H1 (cell line): Measurements from ENCODE around the gene ACP4. TPM values are rescaled to one million over a fixed set of nuclear protein-coding genes. Genes with fewer than 3 reads are reported as not detected.
"Not testable (repeated sequence)": the region's sequence is repeated elsewhere in the genome, so short reads cannot be mapped to it uniquely, and the experiment has no call there.

Source experiments
- CTCF ChIA-PET: fragments of 300-600 bp; sonication (Branson Sonifier 250); formaldehyde crosslinking; loops from one replicate; lab custom pipeline; 2021; ENCODE audit not compliant: partially characterized antibody; lab: Charles Lee
- POLR2A ChIA-PET: fragments of 300-600 bp; sonication (Branson Sonifier 250); formaldehyde crosslinking; loops from one replicate; lab custom pipeline; 2021; ENCODE audit warnings: inconsistent platforms; ENCODE audit not compliant: partially characterized antibody; lab: Charles Lee
- DNase-seq, 2 experiments: peaks; one replicate each; pipeline versions ENCODE4 v3.0.0 to v3.0.0-alpha.2; 2010 to 2022; ENCODE audit warnings: low spot score in 2 of 2, low read depth in 1 of 2, mixed read lengths in 1 of 2
- FAIRE-seq: peaks from 2 replicates; lab custom pipeline; 2011; peaks lifted over from hg19 to GRCh38; lab: Jason Lieb, UNC
- H2AFZ ChIP-seq: 2 replicates; pipeline ENCODE4 v1.8.1; 2012; ENCODE audit warnings: low read length, inconsistent platforms
- H2AK5ac ChIP-seq: 2 replicates; pipeline ENCODE4 v1.6.1; 2013; ENCODE audit warnings: low read depth, low read length
- H2BK120ac ChIP-seq: replicated peaks from 2 replicates; pipeline ENCODE3; 2013; ENCODE audit warnings: low read depth, low read length, inconsistent platforms
- H2BK12ac ChIP-seq: 2 replicates; pipeline ENCODE4 v1.6.1; 2013; ENCODE audit warnings: low read depth, low read length
- H2BK15ac ChIP-seq: 2 replicates; pipeline ENCODE4 v1.6.1; 2013; ENCODE audit warnings: low read length
- H2BK20ac ChIP-seq: 2 replicates; pipeline ENCODE4 v1.6.1; 2013; ENCODE audit warnings: low read length
- H2BK5ac ChIP-seq: 2 replicates; pipeline ENCODE4 v1.6.1; 2013; ENCODE audit warnings: low read depth, low read length
- H3K14ac ChIP-seq: 2 replicates; pipeline ENCODE4 v1.6.1; 2013; ENCODE audit warnings: inconsistent platforms; ENCODE audit not compliant: insufficient read length
- H3K18ac ChIP-seq: 2 replicates; pipeline ENCODE4 v1.6.1; 2013; ENCODE audit warnings: low read length; ENCODE audit errors: extremely low read depth
- H3K23ac ChIP-seq: 2 replicates; pipeline ENCODE4 v1.6.1; 2013; ENCODE audit warnings: inconsistent platforms; ENCODE audit not compliant: insufficient read length
- H3K23me2 ChIP-seq: 2 replicates; pipeline ENCODE4 v1.6.1; 2013; ENCODE audit warnings: low read depth, low read length
- H3K27ac ChIP-seq: 2 replicates; pipeline ENCODE4 v1.6.1; 2011; ENCODE audit warnings: low read depth, low read length, inconsistent platforms
- H3K27me3 ChIP-seq, 4 experiments: replicated peaks in 1 of 4; 1 replicate in 1 of 4; 2 replicates in 3 of 4; pipeline versions ENCODE4 v1.6.1 to v1.8.1; 2011 to 2013; ENCODE audit warnings: low read length in 3 of 4, mild to moderate bottlenecking in 3 of 4, inconsistent platforms in 2 of 4, mixed read lengths in 2 of 4, moderate library complexity in 1 of 4; ENCODE audit not compliant: control insufficient read depth in 3 of 4, insufficient read depth in 3 of 4; ENCODE audit errors: extremely low read depth in 1 of 4
- H3K36me3 ChIP-seq, 4 experiments: 2 replicates each; pipeline versions ENCODE4 v1.6.1 to v1.8.1; 2011 to 2013; ENCODE audit warnings: mild to moderate bottlenecking in 4 of 4, low read length in 3 of 4, moderate library complexity in 2 of 4, control low read depth in 1 of 4, inconsistent platforms in 1 of 4; ENCODE audit not compliant: insufficient read depth in 4 of 4, control insufficient read depth in 2 of 4
- H3K4ac ChIP-seq: replicated peaks from 2 replicates; pipeline ENCODE3; 2013; ENCODE audit warnings: low read length, low read depth, mixed read lengths, inconsistent platforms; ENCODE audit not compliant: insufficient read length
- H3K4me1 ChIP-seq, 4 experiments: replicated peaks in 1 of 4; 1 replicate in 1 of 4; 2 replicates in 3 of 4; pipeline versions ENCODE4 v1.6.1 to v1.8.1; 2011 to 2013; ENCODE audit warnings: low read length in 3 of 4, inconsistent platforms in 2 of 4, mixed read lengths in 1 of 4; ENCODE audit not compliant: insufficient read depth in 4 of 4, control insufficient read depth in 3 of 4
- H3K4me2 ChIP-seq, 2 experiments: 2 replicates each; pipeline versions ENCODE4 v1.6.1 to v1.8.1; 2011 to 2013; ENCODE audit warnings: low read depth in 2 of 2, low read length in 2 of 2, control low read depth in 1 of 2, inconsistent platforms in 1 of 2, mild to moderate bottlenecking in 1 of 2; ENCODE audit not compliant: insufficient read depth in 1 of 2
- H3K4me3 ChIP-seq, 4 experiments: fragments of 200-600, 300-600 bp in 1 of 4; sonication (generic), shearing (Covaris generic), sonication (Bioruptor Twin) in 1 of 4; 2 replicates each; pipeline versions ENCODE4 v1.5.1 to v1.8.1; 2011 to 2016; ENCODE audit warnings: low read length in 4 of 4, low read depth in 3 of 4, control low read depth in 2 of 4, inconsistent platforms in 2 of 4, mild to moderate bottlenecking in 2 of 4, mixed read lengths in 1 of 4, moderate library complexity in 1 of 4; ENCODE audit not compliant: insufficient read depth in 2 of 4; ENCODE audit errors: extremely low read depth in 1 of 4
- H3K56ac ChIP-seq: replicated peaks from 2 replicates; pipeline ENCODE3; 2013; ENCODE audit warnings: low read depth, mild to moderate bottlenecking, mixed read lengths, low read length, inconsistent platforms; ENCODE audit not compliant: insufficient read length
- H3K79me1 ChIP-seq: 2 replicates; pipeline ENCODE4 v1.6.1; 2013; ENCODE audit warnings: low read depth, low read length, control low read depth
- H3K79me2 ChIP-seq, 2 experiments: 2 replicates each; pipeline versions ENCODE4 v1.6.1 to v1.8.1; 2012 to 2013; ENCODE audit warnings: low read length in 2 of 2, mild to moderate bottlenecking in 2 of 2, inconsistent platforms in 1 of 2; ENCODE audit not compliant: insufficient read depth in 2 of 2, control insufficient read depth in 1 of 2
- H3K9ac ChIP-seq, 4 experiments: replicated peaks in 1 of 4; 1 replicate in 1 of 4; 2 replicates in 3 of 4; pipeline versions ENCODE4 v1.6.1 to v1.8.1; 2011 to 2013; ENCODE audit warnings: low read depth in 3 of 4, low read length in 3 of 4, control low read depth in 2 of 4, mild to moderate bottlenecking in 2 of 4, moderate library complexity in 2 of 4, inconsistent platforms in 1 of 4; ENCODE audit errors: extremely low read depth in 1 of 4
- H3K9me3 ChIP-seq, 2 experiments: 2 replicates each; pipeline versions ENCODE4 v1.6.1 to v1.8.1; 2012 to 2013; ENCODE audit warnings: mild to moderate bottlenecking in 2 of 2, moderate library complexity in 2 of 2, control low read depth in 1 of 2, inconsistent platforms in 1 of 2, low read depth in 1 of 2, low read length in 1 of 2, mixed read lengths in 1 of 2; ENCODE audit not compliant: insufficient read depth in 2 of 2
- H4K20me1 ChIP-seq, 2 experiments: replicated peaks in 1 of 2; 2 replicates each; pipeline versions ENCODE3 to v1.8.1; 2011 to 2013; ENCODE audit warnings: inconsistent platforms in 2 of 2, low read length in 2 of 2, mild to moderate bottlenecking in 1 of 2; ENCODE audit not compliant: insufficient read depth in 2 of 2, control insufficient read depth in 1 of 2
- H4K5ac ChIP-seq: 2 replicates; pipeline ENCODE4 v1.6.1; 2013; ENCODE audit warnings: low read length, low read depth, mixed read lengths, inconsistent platforms; ENCODE audit not compliant: insufficient read length
- H4K8ac ChIP-seq: 2 replicates; pipeline ENCODE4 v1.8.0; 2013; ENCODE audit warnings: mild to moderate bottlenecking, moderate library complexity, low read length, inconsistent platforms; ENCODE audit not compliant: insufficient read depth; ENCODE audit errors: extremely low read depth
- H4K91ac ChIP-seq: replicated peaks from 2 replicates; pipeline ENCODE3; 2013; ENCODE audit warnings: low read length, mixed read lengths, inconsistent platforms; ENCODE audit not compliant: insufficient read length
- WGBS, 2 experiments: shearing (Covaris generic) in 1 of 2; methylation state at CpG; one replicate each; pipeline versions ENCODE4 v1.1.6 to v1.1.7; 2013 to 2015; ENCODE audit warnings: low lambda C conversion rate in 2 of 2, mixed read lengths in 2 of 2, inconsistent platforms in 1 of 2, low coverage in 1 of 2, missing lambda C conversion rate in 1 of 2; ENCODE audit not compliant: insufficient replicate concordance in 2 of 2, insufficient coverage in 1 of 2, insufficient read length in 1 of 2; ENCODE audit errors: extremely low coverage in 1 of 2, missing lambda C conversion rate in 1 of 2; 5-methylcytosine and 5-hydroxymethylcytosine counted together
- polyA plus RNA-seq, 7 experiments: library from polyadenylated mRNA; depleted of rRNA in 3 of 7; stranded (reverse) in 5 of 7; unstranded in 2 of 7; fragments of >200 nt in 5 of 7; fragments of 200-250 nt in 2 of 7; gene quantifications; 1 replicate in 5 of 7; 2 replicates in 1 of 7; 4 replicates in 1 of 7; pipeline versions ENCODE4 v1.2.1 to v1.2.3, GENCODE V29; 2011 to 2013; ENCODE audit warnings: missing spikeins in 2 of 7, mixed read lengths in 2 of 7
- total RNA-seq: library from RNA; stranded (reverse); fragmentation: NEBNext Ultra II Directional; extraction: Animal tissue kit (Norgen Biotek cat#: 25700); gene quantifications from 2 replicates; pipeline ENCODE4 v1.2.1, GENCODE V29; 2021

Gene ACP4
- total and polyA plus RNA-seq, 2 of the 8 experiments (the other 6 are each of a cell fraction or from before 2014, with no cell fraction given) = not detected

- not testable (repeated sequence) for FAIRE-seq
- 64% methylated on average over 3 of the region's 3 CpGs; no CpG with 5 or more reads in 1 of the 2 experiments for WGBS, 2 experiments
Observed at GRCh38 chr19:50761501-50761900, 28.7 kb upstream of the ACP4 start.

GRCh38 chr19:50763521-50763920 lies 26.7 kb upstream of the ACP4 start:
- H3K56ac ChIP-seq, H2BK15ac ChIP-seq, H3K4ac ChIP-seq, H3K4me3 ChIP-seq, FAIRE-seq, H2AFZ ChIP-seq, H3K14ac ChIP-seq, H4K5ac ChIP-seq, H4K8ac ChIP-seq, H3K23ac ChIP-seq, H3K36me3 ChIP-seq, H3K23me2 ChIP-seq, H2BK5ac ChIP-seq, H3K4me1 ChIP-seq, H2BK20ac ChIP-seq, H2BK12ac ChIP-seq, H2AK5ac ChIP-seq, H3K9me3 ChIP-seq, H3K79me2 ChIP-seq, H3K27me3 ChIP-seq, H3K79me1 ChIP-seq, H2BK120ac ChIP-seq, H3K27ac ChIP-seq, H3K18ac ChIP-seq, H3K9ac ChIP-seq, DNase-seq, H4K20me1 ChIP-seq, H4K91ac ChIP-seq, H3K4me2 ChIP-seq: not testable (repeated sequence)
- CTCF ChIA-PET = interaction anchor here (1.4 kb wide), 1 partner anchor 40 kb away, joined by 3 read pairs; the partner anchor contains the start of gene CLEC11A
- POLR2A ChIA-PET = interaction anchor here (0.8 kb wide), 1 partner anchor 32 kb away, joined by 3 read pairs; no protein-coding TSS in a partner anchor
- 92% methylated on average over 7 of the region's 13 CpGs; no CpG with 5 or more reads in 1 of the 2 experiments for WGBS, 2 experiments

More at GRCh38 chr19:50761501-50761900, 28.7 kb upstream of the ACP4 start:
- POLR2A ChIA-PET = interaction anchor here (0.6 to 1.2 kb wide), 2 partner anchors 43 to 793 kb away, joined by 3 to 6 read pairs; no protein-coding TSS in a partner anchor
- not testable (repeated sequence) for H3K4me2 ChIP-seq, H4K91ac ChIP-seq, H2BK120ac ChIP-seq, H2AFZ ChIP-seq, H3K79me2 ChIP-seq, H3K27me3 ChIP-seq, H2BK12ac ChIP-seq, H3K27ac ChIP-seq, H3K23me2 ChIP-seq, H2BK5ac ChIP-seq, H2BK20ac ChIP-seq, H3K23ac ChIP-seq, H3K4me1 ChIP-seq, H3K4me3 ChIP-seq, H3K9me3 ChIP-seq, H3K14ac ChIP-seq, H3K9ac ChIP-seq, H2AK5ac ChIP-seq, DNase-seq, H4K5ac ChIP-seq, H4K20me1 ChIP-seq, H3K36me3 ChIP-seq, H3K79me1 ChIP-seq, H3K4ac ChIP-seq, H3K18ac ChIP-seq, H4K8ac ChIP-seq, H2BK15ac ChIP-seq, H3K56ac ChIP-seq
- CTCF ChIA-PET = interaction anchor here (1.1 kb wide), 1 partner anchor 10 kb away, joined by 3 read pairs; no protein-coding TSS in a partner anchor
